ENCODE data around the gene GOLGA7B. TPM values are rescaled to one million over a fixed set of nuclear protein-coding genes. Genes with fewer than 3 reads are reported as not detected.

GOLGA7B gene
- total RNA-seq, 1 experiment from 2014 or later: 0.06 TPM

Other genes with a start within 250 kb of the GOLGA7B start
- 3.7 and 4.3 TPM in 2 replicates for gene MORN4, start 216.3 kb upstream of the GOLGA7B start, total RNA-seq (2014; rRNA removed)
- 24.3 and 32.5 TPM in 2 replicates for gene PI4K2A, start 209.2 kb upstream of the GOLGA7B start, total RNA-seq (2014; rRNA removed)
- 17.1 and 24.4 TPM in 2 replicates for gene AVPI1, start 162.6 kb upstream of the GOLGA7B start, total RNA-seq (2014; rRNA removed)
- 54.7 and 56.0 TPM in 2 replicates for gene MARVELD1, start 136.1 kb upstream of the GOLGA7B start, total RNA-seq (2014; rRNA removed)
- gene ZFYVE27, start 112.7 kb upstream of the GOLGA7B start, total RNA-seq (2014; rRNA removed): 23.7 and 25.3 TPM in 2 replicates
- gene SFRP5, start 77.8 kb upstream of the GOLGA7B start, total RNA-seq (2014; rRNA removed): 0.17 TPM in 1 of 2 replicates, not detected in the other
- not detected in 2 replicates for gene CRTAC1, start 180.8 kb downstream of the GOLGA7B start, total RNA-seq (2014; rRNA removed)

All from LHCN-M2 (cell line).